SK-N-SH treated with all-trans-retinoic acid at 6 μM for 48 hours (cell line): ENCODE measurements around the gene ORC3.
"Not testable (repeated sequence)": the region's sequence is repeated elsewhere in the genome, so short reads cannot be mapped to it uniquely, and the experiment has no call there.

ENCODE experiments used
- ARNTL ChIP-seq: fragments of 450-650 bp; formaldehyde crosslinking; IDR thresholded peaks from 2 replicates; pipeline ENCODE4 v1.5.0; 2020; ENCODE audit warnings: low read depth, mild to moderate bottlenecking, moderate library complexity, borderline replicate concordance
- CREB5 ChIP-seq: fragments of 250-450 bp; sonication (Bioruptor Pico); IDR thresholded peaks from 2 replicates; pipeline ENCODE4 v1.5.1; 2020; ENCODE audit warnings: low read depth, mild to moderate bottlenecking, moderate library complexity
- ESRRG ChIP-seq: fragments of 250-450 bp; sonication (Bioruptor Pico); IDR thresholded peaks from 2 replicates; pipeline ENCODE4 v1.6.1; 2021; ENCODE audit warnings: mild to moderate bottlenecking
- GLIS3 ChIP-seq: fragments of 250-450 bp; sonication (Bioruptor Pico); IDR thresholded peaks from 2 replicates; pipeline ENCODE4 v1.5.0; 2020; ENCODE audit warnings: mild to moderate bottlenecking, moderate library complexity
- PATZ1 ChIP-seq: fragments of 250-450 bp; sonication (Bioruptor Pico); IDR thresholded peaks from 2 replicates; pipeline ENCODE4 v1.8.0; 2020; ENCODE audit warnings: mild to moderate bottlenecking, moderate library complexity, borderline replicate concordance
- PPARA ChIP-seq: fragments of 250-450 bp; sonication (Bioruptor Pico); IDR thresholded peaks from 2 replicates; pipeline ENCODE4 v1.5.0; 2020; ENCODE audit warnings: mild to moderate bottlenecking, borderline replicate concordance
- RARB ChIP-seq: fragments of 250-450 bp; sonication (Bioruptor Pico); IDR thresholded peaks from 2 replicates; pipeline ENCODE4 v1.8.0; 2021; ENCODE audit warnings: mild to moderate bottlenecking, moderate library complexity
- ZFP3 ChIP-seq: fragments of 250-450 bp; sonication (Bioruptor Pico); IDR thresholded peaks from 2 replicates; pipeline ENCODE4 v1.5.0; 2020; ENCODE audit warnings: mild to moderate bottlenecking, moderate library complexity
- ZFP30 ChIP-seq: fragments of 450-650 bp; formaldehyde crosslinking; IDR thresholded peaks from 2 replicates; pipeline ENCODE4 v1.5.0; 2022; ENCODE audit warnings: mild to moderate bottlenecking, moderate library complexity
- ZNF70 ChIP-seq: fragments of 450-650 bp; formaldehyde crosslinking; IDR thresholded peaks from 2 replicates; pipeline ENCODE4 v1.5.0; 2020; ENCODE audit warnings: mild to moderate bottlenecking, moderate library complexity

GRCh38 chr6:87613018-87613417 lies 23.1 kb downstream of the ORC3 start:
- TF ChIP-seq PPARA; ESRRG; ARNTL; ZFP3 (CRISPR knock-in tag); ZNF70; PATZ1 (CRISPR knock-in tag); ZFP30 (CRISPR knock-in tag); GLIS3; RARB; CREB5 (CRISPR knock-in tag): not testable (repeated sequence)
